Measurements from ENCODE around the gene PPL. TPM values are rescaled to one million over a fixed set of nuclear protein-coding genes. Genes with fewer than 3 reads are reported as not detected.

PPL gene
- total RNA-seq, 1 experiment from 2014 or later: 56.4 TPM

- TF ChIP-seq ZBTB33 (IDR thresholded peaks at IDR 0.05; ENCODE audit: extremely low read depth, insufficient replicate concordance, low read length): no peak
Observed at GRCh38 chr16:4981473-4981872, 44.5 kb upstream of the PPL start (continued).

- Histone ChIP-seq H3K79me2 (ENCODE audit: insufficient read depth, low read length) (no peaks in the 10 kb centered on the region), H2AFZ (ENCODE audit: low read depth, low read length, poor library complexity, severe bottlenecking) (no peak overlapping the region), H3K9me2 (ENCODE audit: insufficient read depth) (no peaks in the 10 kb centered on the region), H3K4me3 (replicated peaks in 1 of 2; ENCODE audit: low read depth in 1 of 2, low read length in 2 of 2) (no peak overlapping the region), H3K9ac (ENCODE audit: low read length) (no peak overlapping the region), H3K9me3 (ENCODE audit: control insufficient read depth in 1 of 2, insufficient read depth in 1 of 2, low read depth in 1 of 2, low read length in 2 of 2) (no peaks in the 10 kb centered on the region), H3K4me1 (ENCODE audit: control insufficient read depth in 1 of 2, insufficient read depth in 2 of 2, low read length in 2 of 2) (no peaks in the 10 kb centered on the region), H3K4me2 (ENCODE audit: low read length) (no peak overlapping the region), H3K27ac (ENCODE audit: low read depth, low read length) (no peak overlapping the region), H3K27me3 (ENCODE audit: insufficient read depth, low read length) (no peaks in the 10 kb centered on the region), H4K20me1 (ENCODE audit: insufficient read depth) (no peaks in the 10 kb centered on the region), H3K36me3 (ENCODE audit: control insufficient read depth in 1 of 2, insufficient read depth in 2 of 2, low read length in 2 of 2) (no peaks in the 10 kb centered on the region)
- TF ChIP-seq RAD21 (IDR thresholded peaks at IDR 0.05; ENCODE audit: low read depth): no peak
- POLR2A ChIA-PET: no interaction called here
- no TSS peak for BruUV-seq (replicated peaks)
- CTCF ChIA-PET: no interaction called here
- intact Hi-C loops (cut with micrococcal nuclease): no loop called here
- no peak for ATAC-seq
- DNase-seq (ENCODE audit: low read depth, low spot score): no peak
- RAD21 ChIA-PET (ENCODE audit: low non-redundant PET in 1 of 2, low total read pairs in 2 of 2, uncharacterized antibody in 2 of 2, unreplicated experiment in 2 of 2): no interaction called here
Observed at GRCh38 chr16:4980691-4981090, 43.7 kb upstream of the PPL start.

GRCh38 chr16:4979736-4980660 lies 43.0 kb upstream of the PPL start:
- POLR2A ChIA-PET: no interaction called here
- Histone ChIP-seq H3K4me1 (ENCODE audit: control insufficient read depth in 1 of 2, insufficient read depth in 2 of 2, low read length in 2 of 2) (no peaks in the 10 kb centered on the region), H3K9ac (ENCODE audit: low read length) (no peak overlapping the region), H3K9me2 (ENCODE audit: insufficient read depth) (no peaks in the 10 kb centered on the region), H4K20me1 (ENCODE audit: insufficient read depth) (no peaks in the 10 kb centered on the region), H3K27ac (ENCODE audit: low read depth, low read length) (no peak overlapping the region), H3K4me3 (replicated peaks in 1 of 2; ENCODE audit: low read depth in 1 of 2, low read length in 2 of 2) (no peak overlapping the region), H3K79me2 (ENCODE audit: insufficient read depth, low read length) (no peaks in the 10 kb centered on the region), H2AFZ (ENCODE audit: low read depth, low read length, poor library complexity, severe bottlenecking) (no peak overlapping the region), H3K27me3 (ENCODE audit: insufficient read depth, low read length) (no peaks in the 10 kb centered on the region), H3K9me3 (ENCODE audit: control insufficient read depth in 1 of 2, insufficient read depth in 1 of 2, low read depth in 1 of 2, low read length in 2 of 2) (no peaks in the 10 kb centered on the region), H3K36me3 (ENCODE audit: control insufficient read depth in 1 of 2, insufficient read depth in 2 of 2, low read length in 2 of 2) (no peaks in the 10 kb centered on the region), H3K4me2 (ENCODE audit: low read length) (no peak overlapping the region)
- intact Hi-C loops (cut with micrococcal nuclease): no loop called here
- no TSS peak for BruUV-seq (replicated peaks)
- DNase-seq (ENCODE audit: low read depth, low spot score): no peak
- CTCF ChIA-PET: no interaction called here
- no peak for ATAC-seq
- RAD21 ChIA-PET (ENCODE audit: low non-redundant PET in 1 of 2, low total read pairs in 2 of 2, uncharacterized antibody in 2 of 2, unreplicated experiment in 2 of 2): no interaction called here
- TF ChIP-seq EZH2 (IDR thresholded peaks at IDR 0.05): no peak
- TF ChIP-seq EZH2phosphoT487 (IDR thresholded peaks at IDR 0.05; ENCODE audit: borderline replicate concordance): no peak
- TF ChIP-seq MAX (IDR thresholded peaks at IDR 0.05): no peak
- no peak for TF ChIP-seq ATF3 (IDR thresholded peaks at IDR 0.05)
- no peak for TF ChIP-seq CTCF (IDR thresholded peaks at IDR 0.05 in 2 of 3, conservative IDR thresholded peaks at IDR 0.05 in 1 of 3; ENCODE audit: borderline replicate concordance in 1 of 3, insufficient read depth in 1 of 3, low read depth in 2 of 3, low read length in 2 of 3)
- TF ChIP-seq POLR2AphosphoS5 (IDR thresholded peaks at IDR 0.05; ENCODE audit: low read depth, low read length): no peak
- TF ChIP-seq TCF7L2 (IDR thresholded peaks at IDR 0.05; ENCODE audit: borderline replicate concordance, extremely low read depth, insufficient read depth, insufficient read length): no peak
